ENCODE measurements around the gene PAN3.

GRCh38 chr13:28344163-28344562 lies 205.8 kb downstream of the PAN3 start:
- TF ChIP-seq CTCF (IDR thresholded peaks at IDR 0.05) (no peak), EZH2 (IDR thresholded peaks at IDR 0.05) (no peak), EZH2phosphoT487 (IDR thresholded peaks at IDR 0.05) (no peak)

Measured in neural progenitor cell (in vitro differentiated cells).